Measurements from ENCODE around the gene LPP. TPM values are rescaled to one million over a fixed set of nuclear protein-coding genes. Genes with fewer than 3 reads are reported as not detected.

The LPP gene
- total RNA-seq, 1 donor from 2014 or later, result 79.6 TPM

- intact Hi-C loops (cut with micrococcal nuclease), result no loop called here
Observed at GRCh38 chr3:188269040-188269439, 115.1 kb downstream of the LPP start.

- intact Hi-C loops (cut with micrococcal nuclease), result no loop called here
Observed at GRCh38 chr3:188270423-188270972, 116.5 kb downstream of the LPP start.

DNA sequence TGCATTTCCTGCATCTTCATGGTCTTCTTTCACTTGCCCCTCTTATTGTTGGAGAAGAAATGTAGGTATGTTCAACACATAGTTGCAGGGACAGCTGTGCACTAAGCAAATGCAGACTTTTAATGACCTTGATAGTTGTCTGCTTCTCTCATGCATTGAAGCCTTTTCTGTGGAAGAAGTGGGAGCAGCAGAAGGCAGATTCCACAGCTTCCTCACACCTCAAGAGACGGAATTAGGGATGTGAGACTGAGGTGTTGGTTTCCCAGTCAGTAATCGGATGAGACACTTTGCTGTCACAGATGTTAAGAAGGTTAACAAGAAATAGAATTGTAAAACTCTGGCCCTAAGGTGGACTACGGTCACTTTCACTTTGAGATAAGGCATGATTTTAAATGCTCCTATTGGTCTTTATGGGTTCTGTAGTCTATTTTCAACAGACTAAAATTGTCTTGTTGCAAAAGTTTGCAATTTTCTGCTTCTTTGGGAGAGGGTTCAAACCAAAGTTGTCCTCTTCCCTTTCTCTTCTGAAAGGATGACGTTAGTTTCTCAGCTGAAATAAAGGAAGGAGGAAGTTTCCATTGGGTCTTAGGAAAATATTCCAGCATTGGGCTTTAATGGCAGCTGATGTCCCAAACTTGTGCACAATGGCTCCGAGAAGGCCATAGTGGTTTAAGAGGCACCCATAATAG lies 117.4 kb downstream of the LPP start:
- intact Hi-C loops (cut with micrococcal nuclease), result no loop called here

GRCh38 chr3:188272481-188273372 lies 118.8 kb downstream of the LPP start:
- intact Hi-C loops (cut with micrococcal nuclease), result no loop called here

DNA sequence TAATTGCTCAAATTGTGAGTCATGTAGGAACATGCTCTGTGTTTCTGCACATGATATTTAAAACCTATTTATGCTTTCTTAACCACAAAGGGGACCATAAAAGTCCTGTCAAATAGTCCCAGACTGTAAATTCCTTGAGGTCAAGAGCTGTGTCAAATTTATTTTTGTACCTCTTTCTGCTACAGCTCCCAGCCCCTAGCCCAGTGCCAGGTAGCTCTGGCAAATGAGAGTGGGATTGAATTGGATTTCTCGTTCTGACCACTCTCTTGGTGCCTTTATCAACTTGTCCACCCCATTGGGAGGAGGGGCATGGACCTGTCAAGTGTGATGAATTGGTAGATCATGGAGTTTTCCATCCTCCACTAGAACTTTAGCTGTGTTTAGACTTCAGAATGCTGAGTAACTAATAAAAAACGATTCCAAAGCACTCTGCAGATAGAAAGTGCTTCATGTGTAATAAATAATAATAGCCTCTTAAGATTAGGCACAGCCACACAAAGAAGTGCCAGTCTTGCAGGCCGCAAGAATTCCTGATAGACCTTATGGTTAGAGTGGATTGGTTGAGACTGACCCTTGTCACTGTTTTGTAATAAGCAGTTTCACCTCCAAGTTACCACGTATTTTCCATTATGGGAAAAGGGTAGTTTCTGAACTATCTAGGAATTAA lies 120.4 kb downstream of the LPP start:
- intact Hi-C loops (cut with micrococcal nuclease), result no loop called here

DNA sequence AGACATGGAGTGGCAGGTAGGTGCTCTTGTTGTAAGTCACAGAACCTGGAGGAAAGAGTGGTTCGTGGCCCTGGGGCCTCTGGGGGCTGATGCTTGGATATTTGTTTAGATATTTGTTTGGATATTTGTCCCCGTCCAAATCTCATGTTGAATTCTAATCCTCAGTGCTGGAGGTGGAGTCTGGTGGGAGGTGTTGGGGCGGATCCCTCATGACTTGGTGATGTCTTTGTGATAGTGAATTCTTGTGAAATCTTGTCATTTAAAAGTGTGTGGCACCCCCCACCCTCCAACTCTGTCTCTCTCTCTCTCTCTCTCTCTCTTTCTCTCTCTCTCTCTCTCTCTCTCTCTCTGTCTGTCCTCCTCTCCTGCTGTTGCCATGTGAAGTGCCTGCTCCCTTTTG lies 122.4 kb downstream of the LPP start:
- intact Hi-C loops (cut with micrococcal nuclease), result no loop called here

GRCh38 chr3:188278717-188279324 lies 124.9 kb downstream of the LPP start:
- intact Hi-C loops (cut with micrococcal nuclease), result loop anchor here (1.0 kb wide), 1 partner anchor 538 kb away; no protein-coding TSS in a partner anchor

DNA sequence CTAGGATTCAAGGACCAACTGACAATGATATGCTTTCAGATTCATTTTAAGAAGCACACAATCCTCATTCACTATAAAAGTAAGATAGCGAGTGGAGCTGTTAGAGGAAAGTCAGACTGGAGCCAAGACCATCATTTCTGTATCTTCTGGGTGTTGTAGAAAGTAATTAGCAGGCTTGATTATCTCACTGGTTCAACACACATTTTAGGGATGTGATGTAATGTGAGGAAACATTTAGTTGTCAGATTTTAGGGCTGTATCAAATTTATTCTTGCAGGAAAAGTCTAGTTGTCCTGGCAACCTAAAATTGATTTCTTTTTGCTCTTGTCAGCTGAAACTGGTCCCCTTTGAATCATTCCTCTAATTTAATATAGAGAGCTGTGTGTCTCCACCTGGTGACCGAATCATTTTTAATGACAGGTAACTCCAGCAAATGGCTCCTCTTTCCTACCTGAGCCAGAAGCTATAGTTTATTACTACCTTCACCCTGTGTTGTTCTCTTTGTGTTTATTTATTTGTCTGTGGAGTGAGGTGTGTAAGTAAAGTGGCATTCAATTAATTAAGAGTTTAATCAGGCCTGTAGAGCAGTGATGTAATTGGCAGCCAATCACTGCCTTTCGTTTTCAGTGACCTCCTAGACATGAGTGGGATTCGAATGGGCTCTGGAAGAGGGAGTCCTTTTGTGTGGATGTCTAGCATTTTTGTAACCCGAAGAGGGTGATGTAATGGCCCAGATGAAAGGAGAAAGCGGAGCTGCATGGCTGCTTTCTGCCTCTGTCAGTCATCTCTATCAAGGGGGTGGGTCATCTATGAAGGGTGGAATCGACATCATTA lies 125.8 kb downstream of the LPP start:
- intact Hi-C loops (cut with micrococcal nuclease), result loop anchor here (1.0 kb wide), 1 partner anchor 538 kb away; no protein-coding TSS in a partner anchor

DNA sequence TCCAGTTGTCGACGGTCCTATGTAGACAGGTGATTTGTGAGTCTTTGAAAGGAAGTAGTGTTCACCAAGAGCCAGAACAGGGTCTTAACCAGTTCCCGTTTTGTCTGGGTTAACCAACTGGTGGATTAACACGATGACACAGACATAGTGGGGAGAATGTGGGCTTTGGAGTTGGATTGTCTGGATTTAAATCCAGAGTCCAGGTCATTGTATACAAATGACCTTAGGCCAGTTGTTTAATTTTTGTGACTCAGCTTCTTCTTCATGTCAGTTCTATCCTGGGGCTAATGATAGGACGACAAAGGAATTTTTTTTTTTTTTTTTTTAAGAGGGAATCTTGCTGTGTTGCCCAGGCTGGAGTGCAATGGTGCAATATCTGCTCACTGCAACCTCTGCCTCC lies 126.7 kb downstream of the LPP start:
- intact Hi-C loops (cut with micrococcal nuclease), result no loop called here

- intact Hi-C loops (cut with micrococcal nuclease), result no loop called here
Observed at GRCh38 chr3:188282871-188283270, 128.9 kb downstream of the LPP start.

DNA sequence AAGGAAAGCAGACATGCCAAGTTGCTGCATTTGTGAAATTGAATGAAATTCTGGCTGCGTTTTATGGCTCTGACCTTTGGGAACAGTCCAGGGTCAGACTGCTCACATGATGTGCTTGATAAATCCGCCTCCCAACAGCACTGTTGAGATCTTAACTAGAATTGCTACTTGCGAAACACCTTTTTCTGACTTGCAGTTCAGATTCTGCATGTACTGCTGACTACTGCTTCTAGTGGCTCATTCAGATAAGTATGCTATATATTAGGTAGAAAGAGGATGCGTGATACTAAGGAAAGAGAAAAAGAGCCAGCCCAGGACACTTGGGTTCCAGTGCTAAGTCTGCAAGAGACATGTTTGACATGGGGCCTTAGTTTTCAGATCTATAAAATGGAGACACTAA lies 129.4 kb downstream of the LPP start:
- intact Hi-C loops (cut with micrococcal nuclease), result no loop called here

- intact Hi-C loops (cut with micrococcal nuclease), result no loop called here
Observed at GRCh38 chr3:188284455-188285212, 130.7 kb downstream of the LPP start.

DNA sequence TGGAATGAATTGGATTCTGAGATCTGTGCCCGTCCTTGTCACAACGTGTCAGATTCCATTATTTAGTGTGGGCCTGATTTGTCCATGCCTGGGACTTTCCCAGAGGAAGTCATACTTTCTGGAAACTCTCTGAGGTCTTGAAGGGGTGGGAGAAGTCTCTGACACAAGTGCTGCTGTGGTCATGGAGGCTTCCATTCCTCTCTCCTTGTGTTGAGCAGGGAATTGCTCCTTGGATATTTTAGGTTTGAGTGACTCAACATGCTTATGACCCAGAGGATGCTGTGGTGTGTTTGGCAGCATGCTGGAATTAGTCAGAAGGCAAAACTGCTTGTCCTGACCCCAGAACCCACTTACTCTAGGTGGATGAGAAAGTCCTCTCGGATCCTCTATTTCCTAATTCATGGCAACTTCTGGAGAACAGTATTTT lies 132.1 kb downstream of the LPP start:
- intact Hi-C loops (cut with micrococcal nuclease), result no loop called here

DNA sequence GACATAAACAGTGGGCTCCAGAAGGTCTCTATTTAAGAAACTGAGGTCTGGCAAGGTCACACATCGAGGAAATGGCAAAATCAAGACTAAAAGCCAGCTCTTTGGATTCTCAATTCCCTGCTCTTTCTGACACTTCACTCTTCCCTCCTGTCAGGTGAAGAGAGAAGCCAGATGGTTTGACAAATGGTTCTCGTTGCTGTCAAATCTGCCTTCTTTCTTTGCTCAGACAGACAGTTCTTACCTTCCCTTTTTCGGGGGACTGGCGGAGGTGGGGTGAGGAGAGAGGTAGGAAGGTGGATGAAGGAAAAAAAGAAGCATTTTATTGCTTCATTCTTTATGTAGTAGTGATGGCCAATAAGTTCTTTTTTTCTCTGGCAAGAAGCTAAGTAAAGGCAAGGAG lies 133.4 kb downstream of the LPP start:
- intact Hi-C loops (cut with micrococcal nuclease), result no loop called here

- intact Hi-C loops (cut with micrococcal nuclease), result no loop called here
Observed at GRCh38 chr3:188287762-188288505, 134.0 kb downstream of the LPP start.

DNA sequence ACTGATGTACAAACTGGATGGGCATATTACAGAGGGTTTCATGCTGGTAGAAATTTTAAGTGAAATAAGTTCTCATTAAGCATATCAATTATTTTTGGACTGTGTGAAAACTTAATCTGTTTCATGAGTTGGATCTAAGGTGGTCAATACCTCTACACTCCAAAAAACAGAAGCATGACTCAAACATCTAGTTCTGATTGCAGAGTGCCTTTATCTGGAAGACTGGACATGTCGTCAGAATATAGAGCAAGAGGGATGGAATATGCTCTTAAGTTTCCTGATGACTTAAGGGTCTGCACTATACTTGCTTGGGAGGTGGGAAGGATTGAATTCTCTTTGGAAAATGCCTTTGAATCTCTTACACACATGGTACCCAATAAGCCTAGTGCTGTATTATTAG lies 138.3 kb downstream of the LPP start:
- intact Hi-C loops (cut with micrococcal nuclease), result no loop called here

GRCh38 chr3:188292827-188293226 lies 138.9 kb downstream of the LPP start:
- intact Hi-C loops (cut with micrococcal nuclease), result no loop called here

GRCh38 chr3:188294113-188294512 lies 140.2 kb downstream of the LPP start:
- intact Hi-C loops (cut with micrococcal nuclease), result no loop called here

Data from T-helper 2 cell treated with Interferon-gamma antibody and Interleukin-4, amounts not matched to agents 100 ng/mL and 5 ng/mL, for 36 hours (primary cell).